ENCODE measurements around the gene WWTR1. TPM values are rescaled to one million over a fixed set of nuclear protein-coding genes. Genes with fewer than 3 reads are reported as not detected.

WWTR1 gene
- total RNA-seq, 1 donor from 2014 or later: 282 TPM

- intact Hi-C loops (cut with DNase I): loop anchor here (5.0 to 10.0 kb wide), 3 partner anchors 177 to 520 kb away; partner anchors contain the start of gene HPS3
Measured at GRCh38 chr3:149474250-149474817, 183.5 kb downstream of the WWTR1 start, which contains the start of gene TM4SF4. Gene TM4SF4 (plus strand): TSS chr3:149474697. CDS start chr3:149474878, 181 bp downstream.

GRCh38 chr3:149473357-149474249 lies 184.2 kb downstream of the WWTR1 start:
- no peaks in the 10 kb centered on the region for H3K9me3 ChIP-seq
- peak overlapping the region; percentile 67 to 72 for H3K27ac ChIP-seq
- DNase-seq (ENCODE audit: low spot score in 2 of 2): peak; percentile 30 to 88
- intact Hi-C loops (cut with DNase I): loop anchor here (2.0 to 10.0 kb wide), 4 partner anchors 73 to 519 kb away; partner anchors contain the start of gene HPS3
- TF ChIP-seq CTCF (IDR thresholded peaks at IDR 0.05): no peak
- no peak overlapping the region for H3K4me3 ChIP-seq
- H3K36me3 ChIP-seq: no peaks in the 10 kb centered on the region
- peaks cover 6 to 24% of the 10 kb centered on the region in 2 donors for H3K4me1 ChIP-seq
- H3K27me3 ChIP-seq: no peaks in the 10 kb centered on the region

More at GRCh38 chr3:149474250-149474817, 183.5 kb downstream of the WWTR1 start, which contains the start of gene TM4SF4:
- peaks cover 6 to 24% of the 10 kb centered on the region in 2 donors for H3K4me1 ChIP-seq
- no peak for DNase-seq (ENCODE audit: low spot score in 2 of 2)
- H3K9me3 ChIP-seq: no peaks in the 10 kb centered on the region
- H3K27me3 ChIP-seq: no peaks in the 10 kb centered on the region
- H3K4me3 ChIP-seq: no peak within 1 kb of the TSS
- H3K27ac ChIP-seq: peak within 1 kb of the TSS; percentile 67 to 72
- TF ChIP-seq CTCF (IDR thresholded peaks at IDR 0.05): no peak
- no peaks in the 10 kb centered on the region for H3K36me3 ChIP-seq

DNA sequence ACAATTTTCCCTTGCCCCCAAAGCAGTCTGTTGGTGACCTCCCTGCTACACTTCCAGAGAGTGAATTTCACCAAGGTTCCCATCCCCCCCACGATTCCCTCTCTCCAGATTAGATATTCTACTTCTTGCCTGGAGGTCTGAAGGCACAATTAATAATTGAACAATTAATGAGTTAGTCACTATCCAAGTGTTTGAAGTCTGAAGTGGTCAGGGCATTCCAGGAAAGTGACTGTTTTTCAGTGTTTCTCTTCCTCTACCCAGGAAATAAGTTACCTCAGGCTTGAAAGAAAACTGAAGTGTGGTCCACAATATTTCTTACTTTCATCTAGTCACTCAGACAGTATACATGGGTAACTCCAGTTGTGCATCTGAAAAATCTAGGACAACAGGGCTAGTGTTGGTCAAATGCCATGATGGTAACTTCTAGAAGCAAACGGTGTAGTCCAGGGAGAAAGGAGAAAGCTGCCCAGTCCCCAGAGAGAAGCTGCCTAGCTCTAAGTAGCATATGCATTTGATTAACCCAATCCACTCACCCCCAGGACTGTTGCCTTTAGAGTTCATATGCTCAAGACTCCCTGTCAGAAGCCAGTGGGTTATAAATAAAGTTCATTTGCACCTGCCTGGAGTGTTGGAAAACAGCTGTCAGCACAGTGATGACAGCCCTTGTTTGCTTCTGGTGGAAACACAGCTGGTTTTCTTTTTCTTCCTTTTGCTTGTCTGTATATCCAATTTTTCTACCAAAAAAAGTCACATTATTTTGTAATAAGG lies 185.6 kb downstream of the WWTR1 start:
- TF ChIP-seq CTCF (IDR thresholded peaks at IDR 0.05): no peak
- Histone ChIP-seq H3K4me1 (peaks cover 6 to 27% of the 10 kb centered on the region in 2 donors), H3K36me3 (no peaks in the 10 kb centered on the region), H3K9me3 (no peaks in the 10 kb centered on the region), H3K27me3 (no peaks in the 10 kb centered on the region), H3K27ac (peak overlapping the region; percentile 67 to 72), H3K4me3 (no peak overlapping the region)
- intact Hi-C loops (cut with DNase I): loop anchor here (2.0 to 10.0 kb wide), 4 partner anchors 71 to 517 kb away; partner anchors contain the start of gene HPS3
- no peak for DNase-seq (ENCODE audit: low spot score in 2 of 2)

- no peak for TF ChIP-seq CTCF (IDR thresholded peaks at IDR 0.05)
- intact Hi-C loops (cut with DNase I): loop anchor here (5.0 to 10.0 kb wide), 3 partner anchors 173 to 516 kb away; partner anchors contain the start of gene HPS3
Measured at GRCh38 chr3:149470381-149470780, 187.4 kb downstream of the WWTR1 start.

More at GRCh38 chr3:149470381-149470780, 187.4 kb downstream of the WWTR1 start:
- H3K27ac ChIP-seq: peak overlapping the region in 1 of 2 donors; percentile 72
- no peaks in the 10 kb centered on the region for H3K36me3 ChIP-seq
- no peak overlapping the region for H3K4me3 ChIP-seq
- H3K9me3 ChIP-seq: no peaks in the 10 kb centered on the region
- no peaks in the 10 kb centered on the region for H3K27me3 ChIP-seq
- no peak for DNase-seq (ENCODE audit: low spot score in 2 of 2)
- H3K4me1 ChIP-seq: peaks cover 6 to 43% of the 10 kb centered on the region in 2 donors

Measured in ascending aorta (tissue), 2 donors.